Neuronal stem cell (in vitro differentiated cells): Measurements from ENCODE around the gene PCDH1.

Experiments
- DNase-seq: peaks from one replicate; pipeline ENCODE4 v3.0.0-alpha.2; 2013; ENCODE audit warnings: low spot score
- H2AFZ ChIP-seq: one replicate; pipeline ENCODE4 v1.6.1; 2013; ENCODE audit warnings: mild to moderate bottlenecking, low read length, inconsistent platforms
- H2AK5ac ChIP-seq: 2 replicates; pipeline ENCODE4 v1.6.1; 2013; ENCODE audit warnings: low read depth, mild to moderate bottlenecking, inconsistent platforms, low read length, moderate library complexity, mixed read lengths
- H2BK120ac ChIP-seq: 2 replicates; pipeline ENCODE4 v1.6.1; 2013; ENCODE audit warnings: low read depth, mild to moderate bottlenecking, inconsistent platforms, low read length, moderate library complexity, mixed read lengths
- H2BK12ac ChIP-seq: one replicate; pipeline ENCODE4 v1.6.1; 2013; ENCODE audit warnings: low read length, inconsistent platforms
- H2BK15ac ChIP-seq: 2 replicates; pipeline ENCODE4 v1.6.1; 2013; ENCODE audit warnings: mild to moderate bottlenecking, low read length, inconsistent platforms, mixed read lengths
- H2BK5ac ChIP-seq: one replicate; pipeline ENCODE4 v1.6.1; 2013; ENCODE audit warnings: inconsistent platforms, mild to moderate bottlenecking, low read length, moderate library complexity
- H3K14ac ChIP-seq: one replicate; pipeline ENCODE4 v1.6.1; 2013; ENCODE audit warnings: low read length, inconsistent platforms
- H3K18ac ChIP-seq: 2 replicates; pipeline ENCODE4 v1.6.1; 2013; ENCODE audit warnings: low read length, inconsistent platforms
- H3K23ac ChIP-seq: 2 replicates; pipeline ENCODE4 v1.6.1; 2013; ENCODE audit warnings: low read depth, mild to moderate bottlenecking, mixed read lengths, low read length, inconsistent platforms; ENCODE audit not compliant: poor library complexity
- H3K27ac ChIP-seq: replicated peaks from 3 replicates; pipeline ENCODE4 v1.5.1; 2013; ENCODE audit warnings: low read length, inconsistent platforms
- H3K27me3 ChIP-seq, 3 experiments: 2 replicates each; pipeline ENCODE4 v1.6.1; 2013; ENCODE audit warnings: low read length in 3 of 3, mild to moderate bottlenecking in 2 of 3, inconsistent platforms in 1 of 3, low read depth in 1 of 3, mixed read lengths in 1 of 3, moderate library complexity in 1 of 3; ENCODE audit not compliant: control insufficient read depth in 3 of 3, insufficient read depth in 3 of 3
- H3K36me3 ChIP-seq, 2 donors: replicated peaks in 1 of 2; 2 replicates each; pipeline ENCODE4 v1.6.1; 2013; ENCODE audit warnings: low read length in 2 of 2; ENCODE audit not compliant: control insufficient read depth in 2 of 2, insufficient read depth in 2 of 2
- H3K4ac ChIP-seq: 2 replicates; pipeline ENCODE4 v1.6.1; 2013; ENCODE audit warnings: inconsistent platforms, mild to moderate bottlenecking, low read length, moderate library complexity
- H3K4me1 ChIP-seq, 2 donors: 1 replicate in 1 of 2; 2 replicates in 1 of 2; pipeline ENCODE4 v1.6.1; 2013; ENCODE audit warnings: low read length in 2 of 2, low read depth in 1 of 2; ENCODE audit not compliant: control insufficient read depth in 2 of 2, insufficient read depth in 1 of 2
- H3K4me2 ChIP-seq: one replicate; pipeline ENCODE4 v1.6.1; 2013; ENCODE audit warnings: mild to moderate bottlenecking, low read length, inconsistent platforms; ENCODE audit not compliant: insufficient read depth, poor library complexity, severe bottlenecking
- H3K4me3 ChIP-seq, 2 donors: 2 replicates each; pipeline ENCODE4 v1.5.1; 2013; ENCODE audit warnings: low read length in 2 of 2, mild to moderate bottlenecking in 2 of 2, inconsistent platforms in 1 of 2, moderate library complexity in 1 of 2
- H3K79me1 ChIP-seq: one replicate; pipeline ENCODE4 v1.6.1; 2013; ENCODE audit warnings: low read depth, mild to moderate bottlenecking, inconsistent platforms, low read length, moderate library complexity
- H3K9ac ChIP-seq: one replicate; pipeline ENCODE4 v1.6.1; 2013; ENCODE audit warnings: mild to moderate bottlenecking, low read depth, low read length, inconsistent platforms; ENCODE audit not compliant: poor library complexity
- H3K9me3 ChIP-seq, 2 donors: replicated peaks in 1 of 2; 2 replicates each; pipeline versions ENCODE3 to v1.6.1; 2013; ENCODE audit warnings: low read length in 2 of 2, mild to moderate bottlenecking in 2 of 2, inconsistent platforms in 1 of 2, low read depth in 1 of 2, mixed read lengths in 1 of 2, moderate library complexity in 1 of 2; ENCODE audit not compliant: control insufficient read depth in 2 of 2, insufficient read depth in 1 of 2
- H4K8ac ChIP-seq: one replicate; pipeline ENCODE4 v1.6.1; 2013; ENCODE audit warnings: low read depth, mild to moderate bottlenecking, inconsistent platforms, low read length, moderate library complexity
- H4K91ac ChIP-seq: one replicate; pipeline ENCODE4 v1.6.1; 2013; ENCODE audit warnings: low read length, low read depth, mild to moderate bottlenecking, inconsistent platforms; ENCODE audit not compliant: poor library complexity
- WGBS, 2 donors: extraction: QIAGEN DNeasy Blood & Tissue Kit; methylation state at CpG; one replicate each; pipeline ENCODE4 v1.1.7; 2013; ENCODE audit warnings: missing lambda C conversion rate in 2 of 2, mixed read lengths in 1 of 2; ENCODE audit not compliant: insufficient read length in 2 of 2, insufficient replicate concordance in 1 of 2; ENCODE audit errors: extremely low coverage in 2 of 2; 5-methylcytosine and 5-hydroxymethylcytosine counted together

PCDH1 gene

GRCh38 chr5:141889282-141889871 is 11.2 kb upstream of the PCDH1 start:
- H2AK5ac ChIP-seq = no peak overlapping the region
- no peak overlapping the region for H2BK12ac ChIP-seq
- H2AFZ ChIP-seq = no peak overlapping the region
- DNase-seq = no peak
- H3K36me3 ChIP-seq = no peaks in the 10 kb centered on the region
- no peak overlapping the region for H2BK15ac ChIP-seq
- H2BK5ac ChIP-seq = no peak overlapping the region
- no peak overlapping the region for H2BK120ac ChIP-seq
- H3K9me3 ChIP-seq = no peaks in the 10 kb centered on the region
- H3K23ac ChIP-seq = no peak overlapping the region
- no peak overlapping the region for H3K14ac ChIP-seq
- WGBS, 2 donors = no CpG with 5 or more reads among the region's 3 CpGs
- no peaks in the 10 kb centered on the region for H3K79me1 ChIP-seq
- peaks cover 0 to 4% of the 10 kb centered on the region in 2 donors for H3K4me1 ChIP-seq
- H3K27ac ChIP-seq = no peak overlapping the region
- H3K27me3 ChIP-seq = no peaks in the 10 kb centered on the region
- no peak overlapping the region for H3K4ac ChIP-seq
- H3K4me3 ChIP-seq = no peak overlapping the region
- no peak overlapping the region for H3K4me2 ChIP-seq
- H3K9ac ChIP-seq = no peak overlapping the region
- no peak overlapping the region for H4K91ac ChIP-seq
- H3K18ac ChIP-seq = no peak overlapping the region
- no peak overlapping the region for H4K8ac ChIP-seq

- Histone ChIP-seq H2BK15ac (no peak overlapping the region), H4K91ac (no peak overlapping the region), H3K4me2 (no peak overlapping the region), H2BK120ac (no peak overlapping the region), H3K9me3 (no peaks in the 10 kb centered on the region), H3K18ac (no peak overlapping the region), H3K23ac (no peak overlapping the region), H3K14ac (no peak overlapping the region), H2AK5ac (no peak overlapping the region), H2AFZ (peak overlapping the region; percentile 79), H3K27ac (no peak overlapping the region), H2BK12ac (no peak overlapping the region), H4K8ac (no peak overlapping the region), H3K9ac (no peak overlapping the region), H3K79me1 (no peaks in the 10 kb centered on the region), H3K4ac (no peak overlapping the region), H3K4me1 (peaks cover 34 to 45% of the 10 kb centered on the region in 2 donors), H3K4me3 (peak overlapping the region in 1 of 2 donors; percentile 58), H2BK5ac (no peak overlapping the region), H3K36me3 (no peaks in the 10 kb centered on the region), H3K27me3 (peaks cover 0 to 7% (median 0%) of the 10 kb centered on the region in 3 experiments)
- no peak for DNase-seq
- no CpG with 5 or more reads among the region's 8 CpGs for WGBS, 2 donors
Measured at GRCh38 chr5:141883892-141884318, 5.7 kb upstream of the PCDH1 start.

GRCh38 chr5:141883184-141883891 is 5.1 kb upstream of the PCDH1 start:
- no peak overlapping the region for H2BK5ac ChIP-seq
- no peak overlapping the region for H3K4ac ChIP-seq
- no peak overlapping the region for H2AK5ac ChIP-seq
- H2AFZ ChIP-seq = peak overlapping the region; percentile 79
- WGBS, 2 donors = no CpG with 5 or more reads among the region's 35 CpGs
- H4K91ac ChIP-seq = no peak overlapping the region
- H3K4me1 ChIP-seq = peaks cover 34 to 45% of the 10 kb centered on the region in 2 donors
- H3K27ac ChIP-seq = no peak overlapping the region
- no peak overlapping the region for H3K14ac ChIP-seq
- no peak overlapping the region for H2BK120ac ChIP-seq
- no peak overlapping the region for H3K23ac ChIP-seq
- no peaks in the 10 kb centered on the region for H3K36me3 ChIP-seq
- H4K8ac ChIP-seq = no peak overlapping the region
- no peak overlapping the region for H3K9ac ChIP-seq
- H3K4me2 ChIP-seq = peak overlapping the region; percentile 77
- no peaks in the 10 kb centered on the region for H3K79me1 ChIP-seq
- H3K4me3 ChIP-seq = peak overlapping the region; percentile 56 to 58
- peaks cover 0 to 7% (median 0%) of the 10 kb centered on the region in 3 experiments for H3K27me3 ChIP-seq
- peak; percentile 73 for DNase-seq
- H2BK12ac ChIP-seq = no peak overlapping the region
- H3K9me3 ChIP-seq = no peaks in the 10 kb centered on the region
- no peak overlapping the region for H3K18ac ChIP-seq
- H2BK15ac ChIP-seq = no peak overlapping the region

- no peak overlapping the region for H4K91ac ChIP-seq
- no peak overlapping the region for H3K14ac ChIP-seq
- peak overlapping the region; percentile 58 for H3K18ac ChIP-seq
- H2BK120ac ChIP-seq = no peak overlapping the region
- H2BK5ac ChIP-seq = no peak overlapping the region
- no peak overlapping the region for H3K4ac ChIP-seq
- H3K4me1 ChIP-seq = peaks cover 34 to 45% of the 10 kb centered on the region in 2 donors
- no peak overlapping the region for H2BK15ac ChIP-seq
- peaks cover 1% of the 10 kb centered on the region for H3K79me1 ChIP-seq
- H3K9ac ChIP-seq = no peak overlapping the region
- no peak overlapping the region for H3K27ac ChIP-seq
- H3K4me2 ChIP-seq = peak overlapping the region; percentile 77
- H3K36me3 ChIP-seq = no peaks in the 10 kb centered on the region
- H3K4me3 ChIP-seq = peak overlapping the region; percentile 56 to 58
- no peak overlapping the region for H3K23ac ChIP-seq
- H3K27me3 ChIP-seq = peaks cover 0 to 7% (median 0%) of the 10 kb centered on the region in 3 experiments
- no peak overlapping the region for H2BK12ac ChIP-seq
- no peak for DNase-seq
- H4K8ac ChIP-seq = no peak overlapping the region
- H3K9me3 ChIP-seq = no peaks in the 10 kb centered on the region
- no CpG with 5 or more reads among the region's 13 CpGs for WGBS, 2 donors
- H2AK5ac ChIP-seq = peak overlapping the region; percentile 36
- H2AFZ ChIP-seq = peak overlapping the region; percentile 79
Measured at GRCh38 chr5:141882594-141883183, 4.5 kb upstream of the PCDH1 start.
